HUDEP-2 (cell line): Measurements from ENCODE around the gene ATP9A.

Source experiments
- DNase-seq, 76 experiments: peaks; one replicate each; lab custom pipeline; 2025; ENCODE audit not compliant: unreplicated experiment in 76 of 76; lab: John Stamatoyannopoulos, UW

The ATP9A gene

GRCh38 chr20:51565298-51566144, 202.7 kb downstream of the ATP9A start:
- no peak for DNase-seq

GRCh38 chr20:51563486-51564332, 204.5 kb downstream of the ATP9A start:
- peak in 72 of 76 experiments; percentile 13 to 92 (median 71) for DNase-seq

GRCh38 chr20:51563174-51563485, 205.1 kb downstream of the ATP9A start:
- DNase-seq, result peak in 1 of 76 experiments; percentile 12

- DNase-seq, result peak in 4 of 76 experiments; percentile 9 to 27 (median 11)
Measured at GRCh38 chr20:51562332-51563173, 205.6 kb downstream of the ATP9A start.

- no peak for DNase-seq
Measured at GRCh38 chr20:51562027-51562331, 206.2 kb downstream of the ATP9A start.

GRCh38 chr20:51560550-51561307, 207.5 kb downstream of the ATP9A start:
- DNase-seq, result no peak

GRCh38 chr20:51560042-51560441, 208.1 kb downstream of the ATP9A start:
- DNase-seq, result no peak

- DNase-seq, result no peak
Measured at GRCh38 chr20:51554538-51555165, 213.5 kb downstream of the ATP9A start.

GRCh38 chr20:51553897-51554486, 214.2 kb downstream of the ATP9A start:
- DNase-seq, result no peak

GRCh38 chr20:51551186-51551585, 217.0 kb downstream of the ATP9A start:
- DNase-seq, result no peak

GRCh38 chr20:51549474-51549873, 218.7 kb downstream of the ATP9A start:
- DNase-seq, result no peak

GRCh38 chr20:51547951-51548350, 220.2 kb downstream of the ATP9A start:
- peak in 35 of 76 experiments; percentile 8 to 70 (median 31) for DNase-seq
